Measurements from ENCODE around the gene PPP3R1. TPM values are rescaled to one million over a fixed set of nuclear protein-coding genes. Genes with fewer than 3 reads are reported as not detected.

PPP3R1 gene
- total RNA-seq, 3 donors from 2014 or later (not counting 1 experiment from before 2014, with no cell fraction given), result 77.8 to 86.2 (median 79.9) TPM

- DNase-seq (peak in 1 of 2 donors; percentile 27), ATAC-seq (no peak)
- H3K4me3 Mint-ChIP-seq, result peak overlapping the region; percentile 94
- H3K9me3 Mint-ChIP-seq, result no peaks in the 10 kb centered on the region
- no peaks in the 10 kb centered on the region for H3K27me3 ChIP-seq (ENCODE audit: control insufficient read depth, insufficient read depth, low read length)
- peaks cover 8% of the 10 kb centered on the region for H3K36me3 Mint-ChIP-seq
- intact Hi-C loops (cut with micrococcal nuclease), result loop anchor here (2.0 to 5.0 kb wide), 2 partner anchors 53 to 117 kb away; partner anchors contain the start of gene PLEK
- H3K27ac Mint-ChIP-seq, result peak overlapping the region in 1 of 2 donors; percentile 97
- peak overlapping the region; percentile 80 for H3K4me3 ChIP-seq (ENCODE audit: low read length)
- WGBS (ENCODE audit: insufficient coverage), result 0% methylated on average over 1 of the region's 5 CpGs
- peak overlapping the region; percentile 95 for H3K27ac ChIP-seq (ENCODE audit: low read length)
- peaks cover 20% of the 10 kb centered on the region for H3K4me1 ChIP-seq (ENCODE audit: control insufficient read depth, insufficient read depth, low read length)
- H3K27me3 Mint-ChIP-seq (ENCODE audit: low read depth in 2 of 2), result peaks cover 0 to 3% of the 10 kb centered on the region in 2 donors
- no peak for TF ChIP-seq CTCF (IDR thresholded peaks at IDR 0.05)
- no peaks in the 10 kb centered on the region for H3K36me3 ChIP-seq (ENCODE audit: control insufficient read depth, insufficient read depth, low read length)
- no peaks in the 10 kb centered on the region for H3K9me3 ChIP-seq (ENCODE audit: control insufficient read depth, insufficient read depth, low read length)
- peaks cover 28 to 37% of the 10 kb centered on the region in 2 donors for H3K4me1 Mint-ChIP-seq
These were observed 2.1 kb downstream of the PPP3R1 start for GRCh38 chr2:68250196-68250595.

GRCh38 chr2:68248806-68249205 lies 3.5 kb downstream of the PPP3R1 start:
- peaks cover 3% of the 10 kb centered on the region for H3K36me3 ChIP-seq (ENCODE audit: control insufficient read depth, insufficient read depth, low read length)
- no peaks in the 10 kb centered on the region for H3K27me3 ChIP-seq (ENCODE audit: control insufficient read depth, insufficient read depth, low read length)
- peaks cover 24% of the 10 kb centered on the region for H3K4me1 ChIP-seq (ENCODE audit: control insufficient read depth, insufficient read depth, low read length)
- no peak overlapping the region for H3K4me3 ChIP-seq (ENCODE audit: low read length)
- DNase-seq, result no peak
- H3K27me3 Mint-ChIP-seq (ENCODE audit: low read depth in 2 of 2), result peaks cover 0 to 3% of the 10 kb centered on the region in 2 donors
- 76% methylated on average over 2 of the region's 2 CpGs for WGBS (ENCODE audit: insufficient coverage)
- no peaks in the 10 kb centered on the region for H3K9me3 Mint-ChIP-seq
- intact Hi-C loops (cut with micrococcal nuclease), result no loop called here
- no peak overlapping the region for H3K27ac Mint-ChIP-seq
- H3K36me3 Mint-ChIP-seq, result peaks cover 8% of the 10 kb centered on the region
- no peak for ATAC-seq
- peaks cover 28 to 30% of the 10 kb centered on the region in 2 donors for H3K4me1 Mint-ChIP-seq
- no peaks in the 10 kb centered on the region for H3K9me3 ChIP-seq (ENCODE audit: control insufficient read depth, insufficient read depth, low read length)
- peak overlapping the region; percentile 28 for H3K27ac ChIP-seq (ENCODE audit: low read length)
- no peak for TF ChIP-seq CTCF (IDR thresholded peaks at IDR 0.05)
- H3K4me3 Mint-ChIP-seq, result no peak overlapping the region

GRCh38 chr2:68248361-68248760 lies 4.0 kb downstream of the PPP3R1 start:
- H3K9me3 ChIP-seq (ENCODE audit: control insufficient read depth, insufficient read depth, low read length), result no peaks in the 10 kb centered on the region
- peaks cover 3% of the 10 kb centered on the region for H3K36me3 ChIP-seq (ENCODE audit: control insufficient read depth, insufficient read depth, low read length)
- DNase-seq, result no peak
- no peaks in the 10 kb centered on the region for H3K27me3 ChIP-seq (ENCODE audit: control insufficient read depth, insufficient read depth, low read length)
- H3K4me3 ChIP-seq (ENCODE audit: low read length), result no peak overlapping the region
- WGBS (ENCODE audit: insufficient coverage), result 83% methylated on average over 3 of the region's 3 CpGs
- H3K27ac ChIP-seq (ENCODE audit: low read length), result peak overlapping the region; percentile 28
- Mint-ChIP-seq H3K27me3 (ENCODE audit: low read depth in 2 of 2) (peaks cover 0 to 3% of the 10 kb centered on the region in 2 donors), H3K9me3 (no peaks in the 10 kb centered on the region), H3K27ac (no peak overlapping the region), H3K36me3 (peaks cover 8% of the 10 kb centered on the region), H3K4me1 (peaks cover 25 to 27% of the 10 kb centered on the region in 2 donors), H3K4me3 (no peak overlapping the region)
- H3K4me1 ChIP-seq (ENCODE audit: control insufficient read depth, insufficient read depth, low read length), result peaks cover 24% of the 10 kb centered on the region
- intact Hi-C loops (cut with micrococcal nuclease), result no loop called here
- ATAC-seq, result no peak
- TF ChIP-seq CTCF (IDR thresholded peaks at IDR 0.05), result no peak

- H3K27ac ChIP-seq (ENCODE audit: low read length), result no peak overlapping the region
- ATAC-seq, result no peak
- 68% methylated on average over 1 of the region's 1 CpG for WGBS (ENCODE audit: insufficient coverage)
These were observed 5.9 kb downstream of the PPP3R1 start for GRCh38 chr2:68246396-68246795.

More at GRCh38 chr2:68246396-68246795, 5.9 kb downstream of the PPP3R1 start:
- DNase-seq, result no peak
- H3K4me3 Mint-ChIP-seq, result no peak overlapping the region
- peaks cover 30% of the 10 kb centered on the region for H3K4me1 ChIP-seq (ENCODE audit: control insufficient read depth, insufficient read depth, low read length)
- intact Hi-C loops (cut with micrococcal nuclease), result no loop called here
- no peaks in the 10 kb centered on the region for H3K27me3 ChIP-seq (ENCODE audit: control insufficient read depth, insufficient read depth, low read length)
- H3K27me3 Mint-ChIP-seq (ENCODE audit: low read depth in 2 of 2), result peaks cover 0 to 3% of the 10 kb centered on the region in 2 donors
- no peak for TF ChIP-seq CTCF (IDR thresholded peaks at IDR 0.05)
- H3K4me3 ChIP-seq (ENCODE audit: low read length), result no peak overlapping the region
- peaks cover 18 to 19% of the 10 kb centered on the region in 2 donors for H3K4me1 Mint-ChIP-seq
- H3K9me3 ChIP-seq (ENCODE audit: control insufficient read depth, insufficient read depth, low read length), result no peaks in the 10 kb centered on the region
- H3K36me3 ChIP-seq (ENCODE audit: control insufficient read depth, insufficient read depth, low read length), result peaks cover 3% of the 10 kb centered on the region
- H3K27ac Mint-ChIP-seq, result no peak overlapping the region
- no peaks in the 10 kb centered on the region for H3K9me3 Mint-ChIP-seq
- H3K36me3 Mint-ChIP-seq, result peaks cover 7% of the 10 kb centered on the region

Data from natural killer cell (primary cell).